ENCODE results near the gene RREB1.

Gene RREB1

DNA sequence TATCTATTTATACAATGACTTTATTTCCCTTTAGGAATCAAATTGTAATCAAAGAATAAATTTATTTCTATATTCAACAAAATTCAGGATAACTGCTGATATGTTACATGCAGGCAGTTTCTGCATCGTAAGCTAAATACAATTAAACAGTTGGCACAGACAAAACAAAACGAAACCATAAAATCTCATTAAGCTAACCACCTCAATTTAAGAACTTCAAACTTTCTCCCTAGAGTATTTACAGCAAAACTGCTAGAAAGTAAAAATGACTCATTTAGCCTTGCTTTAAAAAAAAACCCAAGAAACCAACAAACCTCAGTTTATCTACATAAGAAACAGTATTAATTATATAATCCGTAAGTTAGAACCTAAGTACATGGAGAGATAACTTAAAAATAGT is 188.2 kb downstream of the RREB1 start:
- in situ Hi-C loops (cut with MboI; ENCODE audit: low pct_unique_long_range_greater_than_20kb, low sequenced_read_pairs), result no loop called here
- DNase-seq, result no peak

DNA sequence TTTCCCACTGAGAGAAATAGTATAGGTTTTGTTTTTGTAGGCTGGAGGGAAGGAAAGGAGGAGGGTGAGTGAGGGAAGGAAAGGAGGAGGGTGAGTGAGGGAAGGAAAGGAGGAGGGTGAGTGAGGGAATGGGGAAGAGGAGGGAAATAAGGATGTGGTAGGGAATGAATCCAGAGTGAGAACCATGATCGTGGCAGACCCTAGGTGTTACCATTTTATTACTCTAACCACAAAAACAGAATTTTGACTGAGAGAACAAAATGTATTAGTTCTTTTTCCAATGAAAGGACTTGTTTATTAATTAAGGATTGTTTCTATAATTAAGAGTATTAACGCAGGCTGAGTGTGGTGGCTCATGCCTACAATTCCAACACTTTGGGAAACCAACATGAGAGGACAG is 188.8 kb downstream of the RREB1 start:
- in situ Hi-C loops (cut with MboI; ENCODE audit: low pct_unique_long_range_greater_than_20kb, low sequenced_read_pairs), result no loop called here
- no peak for DNase-seq

DNA sequence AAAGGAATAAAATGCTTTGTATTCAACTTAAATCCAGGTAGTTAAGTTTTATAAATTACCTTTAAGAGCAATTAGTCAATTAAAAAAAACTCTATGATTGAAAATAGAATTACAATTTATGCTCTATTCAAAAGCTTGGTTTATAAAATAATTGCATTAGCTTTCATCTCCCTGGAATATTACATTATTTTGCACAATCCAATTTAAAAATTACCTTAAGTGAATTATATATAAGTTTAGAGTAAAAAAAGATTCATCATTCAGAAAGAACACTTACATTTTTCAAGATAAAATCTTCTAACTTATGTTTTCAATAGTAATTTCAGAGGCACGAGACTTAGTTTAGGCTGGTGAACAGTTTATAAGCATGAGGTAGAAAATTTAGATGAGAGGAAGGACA is 190.4 kb downstream of the RREB1 start:
- in situ Hi-C loops (cut with MboI; ENCODE audit: low pct_unique_long_range_greater_than_20kb, low sequenced_read_pairs), result no loop called here
- no peak for DNase-seq

DNA sequence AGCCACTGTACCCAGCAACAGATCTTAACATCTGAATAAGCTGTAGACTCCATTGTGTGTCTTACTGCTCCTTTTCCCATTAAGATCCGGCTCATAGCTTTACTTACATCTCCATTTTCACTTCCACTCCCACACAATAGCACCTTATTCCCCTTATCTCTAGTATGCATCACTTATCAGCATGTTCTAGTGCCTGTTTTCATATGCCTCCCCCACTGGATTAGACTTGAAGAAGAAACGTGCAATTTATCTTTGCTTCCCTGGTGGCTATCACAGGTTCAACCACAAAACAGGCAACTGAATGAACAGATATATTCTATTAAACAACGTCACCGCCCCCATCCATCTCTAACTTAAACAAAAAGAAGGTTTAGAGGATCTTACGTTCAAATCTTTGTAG is 193.2 kb downstream of the RREB1 start:
- no peak for DNase-seq
- in situ Hi-C loops (cut with MboI; ENCODE audit: low pct_unique_long_range_greater_than_20kb, low sequenced_read_pairs), result no loop called here
